NCI-H69 (cell line): Measurements from ENCODE around the gene SLC15A2.
A peak's percentile ranks its signal among the peaks of the same experiment; 100 is the strongest.

Experiments
- DNase-seq: peaks from one replicate; lab custom pipeline; 2025; lab: John Stamatoyannopoulos, UW

Gene SLC15A2

GRCh38 chr3:121918779-121919483, 24.7 kb downstream of the SLC15A2 start:
- peak; percentile 3 for DNase-seq

GRCh38 chr3:121924734-121925133, 30.5 kb downstream of the SLC15A2 start:
- no peak for DNase-seq

- no peak for DNase-seq
These were observed 32.2 kb downstream of the SLC15A2 start for GRCh38 chr3:121926380-121926779.

GRCh38 chr3:121938141-121938855, 44.1 kb downstream of the SLC15A2 start:
- peak; percentile 25 for DNase-seq

GRCh38 chr3:121941592-121941991, 47.4 kb downstream of the SLC15A2 start:
- no peak for DNase-seq

GRCh38 chr3:121942116-121942786, 48.0 kb downstream of the SLC15A2 start:
- DNase-seq = no peak

- DNase-seq = peak; percentile 5
These were observed 49.2 kb downstream of the SLC15A2 start for GRCh38 chr3:121943431-121943830.

GRCh38 chr3:121948641-121949040, 54.4 kb downstream of the SLC15A2 start:
- DNase-seq = no peak

GRCh38 chr3:121951291-121951919, 57.2 kb downstream of the SLC15A2 start:
- no peak for DNase-seq

GRCh38 chr3:121956363-121956762, 62.2 kb downstream of the SLC15A2 start:
- DNase-seq = no peak

GRCh38 chr3:121957674-121958415, 63.6 kb downstream of the SLC15A2 start:
- no peak for DNase-seq

GRCh38 chr3:121958801-121959200, 64.6 kb downstream of the SLC15A2 start:
- DNase-seq = no peak

- no peak for DNase-seq
These were observed 67.1 kb downstream of the SLC15A2 start for GRCh38 chr3:121961283-121961682.

- no peak for DNase-seq
These were observed 68.2 kb downstream of the SLC15A2 start for GRCh38 chr3:121962443-121962842.

GRCh38 chr3:121963608-121964007, 69.4 kb downstream of the SLC15A2 start:
- DNase-seq = no peak

- DNase-seq = no peak
These were observed 75.4 kb downstream of the SLC15A2 start for GRCh38 chr3:121969631-121970030.

GRCh38 chr3:121970047-121970446, 75.8 kb downstream of the SLC15A2 start:
- DNase-seq = peak; percentile 3

GRCh38 chr3:121974601-121975111, 80.5 kb downstream of the SLC15A2 start:
- no peak for DNase-seq

- DNase-seq = no peak
These were observed 81.6 kb downstream of the SLC15A2 start for GRCh38 chr3:121975702-121976302.

- DNase-seq = no peak
These were observed 82.5 kb downstream of the SLC15A2 start for GRCh38 chr3:121976727-121977126.

GRCh38 chr3:121979246-121979645, 85.0 kb downstream of the SLC15A2 start:
- DNase-seq = no peak
